Cardiac muscle cell (in vitro differentiated cells and primary cell): ENCODE data around the gene LGALSL. TPM values are rescaled to one million over a fixed set of nuclear protein-coding genes. Genes with fewer than 3 reads are reported as not detected.

Experiments used
- DNase-seq, 2 donors: peaks; one replicate each; pipeline versions ENCODE4 v3.0.0 to v3.0.0-alpha.2; 2010 to 2017; ENCODE audit warnings: low read depth in 1 of 2, low spot score in 1 of 2
- H3K27ac ChIP-seq: fragments of 200-600 bp; sonication (generic); 2 replicates; pipeline ENCODE4 v1.5.1; 2016
- H3K27me3 ChIP-seq: fragments of 200-600 bp; sonication (generic); 2 replicates; pipeline ENCODE4 v1.6.0; 2016; ENCODE audit warnings: control low read depth
- H3K36me3 ChIP-seq: fragments of 200-600 bp; sonication (generic); 2 replicates; pipeline ENCODE4 v1.5.1; 2016; ENCODE audit warnings: control low read depth
- H3K4me1 ChIP-seq: fragments of 200-600 bp; sonication (generic); 2 replicates; pipeline ENCODE4 v1.8.1; 2017; ENCODE audit warnings: low read depth, mild to moderate bottlenecking, mixed run types
- H3K4me3 ChIP-seq: fragments of 200-600 bp; sonication (generic); 2 replicates; pipeline ENCODE4 v1.5.1; 2016; ENCODE audit warnings: mild to moderate bottlenecking
- H3K9me3 ChIP-seq: fragments of 200-600 bp; sonication (generic); 2 replicates; pipeline ENCODE4 v1.5.1; 2017; ENCODE audit warnings: low read depth, mild to moderate bottlenecking, control low read depth
- CTCF ChIP-seq: IDR thresholded peaks from 2 replicates; pipeline ENCODE4 v1.5.1; 2012; ENCODE audit warnings: low read depth, mild to moderate bottlenecking, low read length
- polyA plus RNA-seq: library from polyadenylated mRNA; unstranded; fragments of >200 nt; fragmentation: Nextera tagmentation; extraction: Ambion mirVana; gene quantifications from 2 replicates; pipeline ENCODE4 v1.2.1, GENCODE V29; 2016
- total RNA-seq: library from RNA; depleted of rRNA; stranded (reverse); fragments of >200 nt; gene quantifications from 2 replicates; pipeline ENCODE4 v1.2.3, GENCODE V29; 2016

The LGALSL gene
- total and polyA plus RNA-seq, 2 experiments from 2014 or later, result 12.4 to 15.8 TPM

GRCh38 chr2:64426183-64426952 is 27.6 kb upstream of the LGALSL start:
- Histone ChIP-seq H3K9me3 (no peaks in the 10 kb centered on the region), H3K4me1 (no peaks in the 10 kb centered on the region), H3K27ac (no peak overlapping the region), H3K4me3 (no peak overlapping the region), H3K36me3 (no peaks in the 10 kb centered on the region), H3K27me3 (peaks cover 16% of the 10 kb centered on the region)
- peak in 1 of 2 donors; percentile 56 for DNase-seq
- TF ChIP-seq CTCF, result no peak

GRCh38 chr2:64434039-64434657 is 19.8 kb upstream of the LGALSL start:
- no peaks in the 10 kb centered on the region for H3K9me3 ChIP-seq
- H3K4me3 ChIP-seq, result no peak overlapping the region
- DNase-seq, result no peak
- no peaks in the 10 kb centered on the region for H3K4me1 ChIP-seq
- no peak for TF ChIP-seq CTCF
- no peaks in the 10 kb centered on the region for H3K36me3 ChIP-seq
- H3K27ac ChIP-seq, result no peak overlapping the region
- H3K27me3 ChIP-seq, result peaks cover 43% of the 10 kb centered on the region

GRCh38 chr2:64437883-64438282 is 16.1 kb upstream of the LGALSL start:
- H3K4me3 ChIP-seq, result no peak overlapping the region
- H3K27me3 ChIP-seq, result peaks cover 60% of the 10 kb centered on the region
- H3K9me3 ChIP-seq, result no peaks in the 10 kb centered on the region
- H3K4me1 ChIP-seq, result no peaks in the 10 kb centered on the region
- H3K36me3 ChIP-seq, result no peaks in the 10 kb centered on the region
- no peak for TF ChIP-seq CTCF
- DNase-seq, result no peak
- H3K27ac ChIP-seq, result no peak overlapping the region

GRCh38 chr2:64439194-64439593 is 14.8 kb upstream of the LGALSL start:
- no peaks in the 10 kb centered on the region for H3K36me3 ChIP-seq
- no peak overlapping the region for H3K27ac ChIP-seq
- TF ChIP-seq CTCF, result no peak
- no peaks in the 10 kb centered on the region for H3K4me1 ChIP-seq
- H3K9me3 ChIP-seq, result no peaks in the 10 kb centered on the region
- DNase-seq, result peak in 1 of 2 donors; percentile 18
- peaks cover 66% of the 10 kb centered on the region for H3K27me3 ChIP-seq
- no peak overlapping the region for H3K4me3 ChIP-seq

- peaks cover 60% of the 10 kb centered on the region for H3K27me3 ChIP-seq
- TF ChIP-seq CTCF, result no peak
These were observed 13.1 kb upstream of the LGALSL start for GRCh38 chr2:64440843-64441242.

More at GRCh38 chr2:64440843-64441242, 13.1 kb upstream of the LGALSL start:
- Histone ChIP-seq H3K4me3 (no peak overlapping the region), H3K36me3 (no peaks in the 10 kb centered on the region), H3K4me1 (no peaks in the 10 kb centered on the region), H3K9me3 (no peaks in the 10 kb centered on the region), H3K27ac (no peak overlapping the region)
- no peak for DNase-seq
